HG02884 (cell line): ENCODE measurements around the gene PLA2G4F.

Experiments
- ATAC-seq: cut with Tn5 transposase; IDR thresholded peaks from one replicate; pipeline ENCODE4 v1.9.1; 2021; ENCODE audit warnings: mild to moderate bottlenecking, moderate library complexity; ENCODE audit not compliant: unreplicated experiment

Gene PLA2G4F

GRCh38 chr15:42149493-42150218 is 6.8 kb downstream of the PLA2G4F start:
- no peak for ATAC-seq

- no peak for ATAC-seq
Observed at GRCh38 chr15:42148808-42149492, 7.5 kb downstream of the PLA2G4F start.

- ATAC-seq: no peak
Observed at GRCh38 chr15:42147431-42147735, 9.1 kb downstream of the PLA2G4F start.

GRCh38 chr15:42146551-42147430 is 9.6 kb downstream of the PLA2G4F start:
- ATAC-seq: no peak

- ATAC-seq: no peak
Observed at GRCh38 chr15:42145546-42146455, 10.6 kb downstream of the PLA2G4F start.

GRCh38 chr15:42144841-42145375 is 11.5 kb downstream of the PLA2G4F start:
- no peak for ATAC-seq

DNA sequence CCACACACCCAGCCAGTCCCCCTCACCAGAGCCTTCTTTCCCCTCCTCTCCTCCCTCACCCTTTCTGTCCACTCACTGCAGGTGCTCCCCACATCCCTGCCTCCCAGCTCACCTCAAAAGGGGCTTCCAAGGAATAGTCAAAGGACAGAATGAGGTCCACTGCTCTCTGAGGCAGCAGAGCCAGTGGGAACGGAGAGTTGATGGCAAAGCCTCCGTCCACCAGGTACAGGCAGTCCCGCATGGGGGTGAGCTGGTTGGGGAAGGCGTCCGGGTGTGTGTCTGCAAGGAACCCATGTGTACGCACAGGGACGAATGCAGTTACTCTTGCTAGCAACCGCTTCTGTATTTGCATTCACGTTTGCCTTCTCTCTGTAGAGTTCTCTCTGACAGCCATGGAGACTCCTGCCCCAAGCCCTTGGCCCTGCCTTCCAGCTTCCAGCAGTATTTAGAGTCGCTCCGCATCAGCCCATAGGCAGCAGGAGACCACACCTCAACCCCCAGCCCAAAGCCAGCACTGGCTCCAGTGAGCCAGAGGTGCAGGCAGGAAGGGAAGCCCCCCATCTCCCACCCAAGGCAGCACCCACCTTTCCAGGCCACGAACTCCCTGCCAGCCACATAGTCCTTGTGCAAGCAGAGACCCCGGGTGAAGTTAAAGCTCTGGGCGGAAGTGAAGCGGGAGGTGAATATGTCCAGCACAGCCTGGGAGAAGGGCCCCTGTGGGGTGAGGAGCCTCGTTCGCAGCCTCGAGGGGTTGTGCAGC is 12.4 kb downstream of the PLA2G4F start:
- ATAC-seq: no peak

DNA sequence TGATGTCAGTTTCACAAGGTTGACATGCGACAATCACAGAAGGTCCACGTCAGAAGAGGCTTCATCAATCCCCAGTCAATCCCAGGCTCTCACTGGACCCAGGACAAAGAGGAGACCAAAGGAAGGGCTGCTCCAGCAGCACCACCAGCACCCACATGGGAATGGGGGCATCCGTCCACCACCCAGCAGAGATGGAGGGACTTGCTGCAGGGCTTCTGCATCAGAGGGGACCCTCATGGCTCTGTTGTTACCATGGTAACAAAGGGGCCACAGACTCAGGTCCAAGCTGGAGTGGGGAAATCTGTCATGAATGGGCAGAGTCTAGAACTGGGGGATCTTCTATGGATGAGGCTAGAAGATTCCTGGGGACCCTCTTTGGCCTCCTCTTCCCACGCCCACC is 13.1 kb downstream of the PLA2G4F start:
- no peak for ATAC-seq

GRCh38 chr15:42141795-42142667 is 14.4 kb downstream of the PLA2G4F start:
- ATAC-seq: no peak

DNA sequence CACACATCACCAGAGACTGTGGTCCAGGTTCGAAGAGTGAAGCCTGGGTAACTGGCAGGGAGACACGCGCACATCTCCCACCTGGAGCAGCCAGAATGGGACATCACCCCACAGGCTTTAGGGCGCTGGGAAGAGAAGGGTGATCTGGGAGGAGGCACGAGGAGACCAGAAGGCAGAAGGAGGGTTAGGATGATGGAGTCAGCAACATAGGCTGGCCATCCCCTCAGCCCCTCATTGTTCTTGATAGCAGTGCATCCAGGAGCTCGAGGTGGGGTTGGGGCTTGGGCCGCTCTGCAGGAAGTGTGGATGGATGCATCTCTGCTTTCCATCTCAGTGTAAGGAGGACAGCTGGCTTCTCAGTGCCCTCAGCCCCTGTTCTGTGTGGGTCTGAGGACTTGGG is 15.2 kb downstream of the PLA2G4F start:
- no peak for ATAC-seq

DNA sequence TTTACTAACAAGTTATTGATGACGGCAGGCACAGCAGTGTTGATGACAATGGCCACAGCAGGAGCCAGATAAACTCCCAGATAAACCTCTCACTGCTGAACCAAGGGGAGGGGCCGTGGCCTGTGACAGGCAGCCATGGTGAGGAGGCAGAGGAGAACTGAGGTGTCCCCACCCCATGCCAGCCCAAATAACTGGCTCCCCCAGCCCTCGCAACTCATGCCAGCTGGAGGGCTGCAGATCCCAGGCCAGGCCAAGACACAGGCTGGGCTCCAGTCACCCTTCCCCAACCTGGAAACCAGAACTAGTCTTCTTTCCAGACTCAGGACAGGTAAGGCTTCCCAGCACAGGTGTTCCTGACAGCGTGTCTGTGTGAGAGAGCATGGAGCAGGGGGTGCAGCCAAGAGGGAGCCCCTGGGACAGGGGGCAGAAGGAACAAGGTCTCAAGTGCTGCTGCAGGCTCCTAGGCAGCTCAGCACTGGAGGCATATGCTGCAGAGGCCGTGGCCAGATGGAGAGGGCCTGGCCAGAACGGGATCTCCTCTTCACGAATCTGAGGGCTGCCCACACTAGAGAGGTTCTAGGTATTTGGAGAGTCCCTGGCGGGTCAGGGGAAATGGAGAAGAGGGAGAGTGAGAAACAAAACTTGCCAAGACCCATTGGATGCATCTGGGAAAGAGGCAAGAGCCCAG is 15.9 kb downstream of the PLA2G4F start:
- ATAC-seq: no peak

- no peak for ATAC-seq
Observed at GRCh38 chr15:42139596-42139995, 16.8 kb downstream of the PLA2G4F start.

DNA sequence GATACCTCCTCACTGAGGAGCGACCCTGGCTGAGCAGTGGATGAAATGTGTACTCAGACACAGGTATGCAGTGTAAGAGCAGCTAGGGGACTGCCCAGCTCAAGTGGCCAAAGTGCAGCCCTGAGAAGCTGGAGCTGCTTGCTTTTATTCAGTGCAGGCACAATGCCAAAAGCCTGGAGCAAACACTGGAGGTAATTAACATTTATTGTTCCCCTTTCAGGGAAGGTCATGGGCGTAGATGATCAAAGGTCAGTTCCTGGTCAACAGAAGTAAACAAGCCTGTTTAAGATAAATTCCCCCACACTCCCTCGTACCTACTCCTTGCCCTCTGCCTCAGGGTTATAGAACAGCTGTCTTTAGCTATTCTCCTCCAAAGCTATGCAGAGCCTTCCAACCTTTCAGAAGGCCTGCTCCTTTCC is 17.5 kb downstream of the PLA2G4F start:
- no peak for ATAC-seq

- ATAC-seq: no peak
Observed at GRCh38 chr15:42138411-42138810, 18.0 kb downstream of the PLA2G4F start.

- ATAC-seq: no peak
Observed at GRCh38 chr15:42137461-42138261, 18.8 kb downstream of the PLA2G4F start.

- ATAC-seq: no peak
Observed at GRCh38 chr15:42136513-42136912, 19.9 kb downstream of the PLA2G4F start.

DNA sequence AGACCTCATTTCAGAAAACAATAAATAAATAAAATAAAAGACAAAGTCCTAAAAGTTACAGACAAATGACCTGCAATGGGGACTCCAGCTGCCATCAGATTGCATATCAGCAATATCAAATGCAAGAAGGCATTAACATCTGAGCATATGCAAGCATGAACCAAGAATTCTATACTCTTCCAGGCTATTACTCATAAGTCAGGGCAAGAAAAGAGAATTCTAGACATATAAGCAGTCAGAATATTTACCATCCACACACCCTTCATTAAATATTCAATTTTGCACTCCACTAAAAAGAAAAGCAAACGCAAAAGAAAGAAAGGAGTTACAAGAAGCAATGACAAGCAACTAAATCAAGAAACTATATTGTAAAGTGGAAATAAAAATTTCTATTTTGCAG is 21.1 kb downstream of the PLA2G4F start:
- no peak for ATAC-seq
